B cell (primary cell): ENCODE results near the gene SNX10. TPM values are rescaled to one million over a fixed set of nuclear protein-coding genes. Genes with fewer than 3 reads are reported as not detected.

Source experiments
- ATAC-seq: fragments of 200-7000 bp; cut with Tn5 transposase; one replicate; pipeline ENCODE4 v1.10.0; 2021; ENCODE audit warnings: low read depth, mild to moderate bottlenecking, moderate number of reproducible peaks, moderate library complexity
- CTCF ChIA-PET: fragments of 350-600 bp; sonication (Branson Sonifier 250); formaldehyde crosslinking; loops from one replicate; lab custom pipeline; 2021; ENCODE audit warnings: antibody characterized with exemption, inconsistent platforms; lab: Charles Lee
- POLR2A ChIA-PET: fragments of 350-600 bp; sonication (Branson Sonifier 250); formaldehyde crosslinking; loops from one replicate; lab custom pipeline; 2021; ENCODE audit warnings: antibody characterized with exemption; lab: Charles Lee
- DNase-seq: peaks from one replicate; pipeline ENCODE4 v3.0.0; 2013
- H2AFZ ChIP-seq: 2 replicates; pipeline ENCODE4 v1.6.1; 2012; ENCODE audit warnings: mild to moderate bottlenecking, low read depth, low read length; ENCODE audit not compliant: insufficient read depth, poor library complexity, severe bottlenecking
- H3K27ac ChIP-seq, 2 donors: 1 replicate in 1 of 2; 2 replicates in 1 of 2; pipeline ENCODE4 v1.5.1; 2012 to 2013; ENCODE audit warnings: low read length in 2 of 2, mild to moderate bottlenecking in 2 of 2, moderate library complexity in 1 of 2
- H3K27me3 ChIP-seq, 4 experiments: fragments of 200-600 bp in 1 of 4; sonication (generic) in 1 of 4; replicated peaks in 1 of 4; 1 replicate in 2 of 4; 2 replicates in 2 of 4; pipeline versions ENCODE4 v1.6.1 to v1.7.0; 2013 to 2016; ENCODE audit warnings: low read length in 3 of 4, mild to moderate bottlenecking in 2 of 4, mixed read lengths in 1 of 4, moderate library complexity in 1 of 4; ENCODE audit not compliant: insufficient read depth in 4 of 4, control insufficient read depth in 3 of 4; ENCODE audit errors: control extremely low read depth in 1 of 4
- H3K36me3 ChIP-seq, 2 experiments: replicated peaks in 1 of 2; 1 replicate in 1 of 2; 2 replicates in 1 of 2; pipeline versions ENCODE4 v1.6.1 to v1.7.1; 2013; ENCODE audit warnings: low read length in 1 of 2; ENCODE audit not compliant: insufficient read depth in 2 of 2, control insufficient read depth in 1 of 2; ENCODE audit errors: control extremely low read depth in 1 of 2, extremely low read depth in 1 of 2
- H3K4me1 ChIP-seq, 2 donors: fragments of 200-600 bp in 1 of 2; sonication (generic) in 1 of 2; 1 replicate in 1 of 2; 2 replicates in 1 of 2; pipeline versions ENCODE4 v1.5.1 to v1.6.1; 2013 to 2017; ENCODE audit warnings: low read length in 2 of 2; ENCODE audit not compliant: control insufficient read depth in 2 of 2, insufficient read depth in 2 of 2
- H3K4me2 ChIP-seq: replicated peaks from 2 replicates; pipeline ENCODE3; 2012; ENCODE audit warnings: mild to moderate bottlenecking, low read depth, low read length; ENCODE audit not compliant: poor library complexity, severe bottlenecking
- H3K4me3 ChIP-seq, 5 experiments: fragments of 200-600 bp in 1 of 5; sonication (generic) in 1 of 5; 1 replicate in 3 of 5; 2 replicates in 2 of 5; pipeline versions ENCODE4 v1.5.1 to v1.7.0; 2011 to 2016; ENCODE audit warnings: low read length in 4 of 5, mild to moderate bottlenecking in 4 of 5, low read depth in 2 of 5, control low read depth in 1 of 5, moderate library complexity in 1 of 5; ENCODE audit not compliant: insufficient read depth in 1 of 5; ENCODE audit errors: control extremely low read depth in 1 of 5, extremely low read depth in 1 of 5
- H3K79me2 ChIP-seq: fragments of 200-600 bp; sonication (generic); one replicate; pipeline ENCODE4 v1.6.0; 2016; ENCODE audit warnings: low read length; ENCODE audit not compliant: control insufficient read depth, insufficient read depth
- H3K9ac ChIP-seq: fragments of 200-600 bp; sonication (generic); 2 replicates; pipeline ENCODE4 v1.6.1; 2017; ENCODE audit warnings: mild to moderate bottlenecking, low read length, moderate library complexity
- H3K9me3 ChIP-seq, 3 donors: one replicate each; pipeline versions ENCODE4 v1.6.1 to v1.7.1; 2013; ENCODE audit warnings: low read length in 2 of 3; ENCODE audit not compliant: control insufficient read depth in 2 of 3, insufficient read depth in 1 of 3; ENCODE audit errors: control extremely low read depth in 1 of 3
- H4K20me1 ChIP-seq: 2 replicates; pipeline ENCODE4 v1.6.0; 2012; ENCODE audit warnings: mild to moderate bottlenecking, low read length; ENCODE audit not compliant: insufficient read depth, control insufficient read depth, poor library complexity, severe bottlenecking
- H3K27ac Mint-ChIP-seq: one replicate; pipeline ENCODE4 v1.8.0; 2021; ENCODE audit warnings: mixed read lengths
- H3K27me3 Mint-ChIP-seq: one replicate; pipeline ENCODE4 v1.8.0; 2021; ENCODE audit warnings: mixed read lengths
- H3K4me1 Mint-ChIP-seq: one replicate; pipeline ENCODE4 v1.8.0; 2021; ENCODE audit warnings: mixed read lengths
- H3K4me3 Mint-ChIP-seq: one replicate; pipeline ENCODE4 v1.8.0; 2021; ENCODE audit warnings: mixed read lengths
- H3K9me3 Mint-ChIP-seq: one replicate; pipeline ENCODE4 v1.8.0; 2022; ENCODE audit warnings: mixed read lengths; ENCODE audit not compliant: insufficient read depth
- CTCF ChIP-seq: fragments of 200-600 bp; IDR thresholded peaks from one replicate; pipeline ENCODE4 v1.8.0; 2022; ENCODE audit warnings: antibody characterized with exemption, mild to moderate bottlenecking
- EZH2 ChIP-seq: IDR thresholded peaks from 2 replicates; pipeline ENCODE4 v1.6.1; 2012; ENCODE audit warnings: borderline replicate concordance, low read depth, mild to moderate bottlenecking, moderate library complexity, low read length; ENCODE audit not compliant: insufficient read depth, poor library complexity, severe bottlenecking
- WGBS: methylation state at CpG from one replicate; pipeline ENCODE4 v1.1.5; 2013; ENCODE audit warnings: missing lambda C conversion rate; ENCODE audit not compliant: insufficient coverage; 5-methylcytosine and 5-hydroxymethylcytosine counted together
- intact Hi-C: fragments of 100-400 bp; cut with micrococcal nuclease; formaldehyde crosslinking; loops from one replicate; pipeline ENCODE4 v1.10.0; 2022
- polyA plus RNA-seq: library from polyadenylated mRNA; depleted of rRNA; stranded (reverse); fragments of >200 nt; gene quantifications from 2 replicates; pipeline ENCODE4 v1.2.3, GENCODE V29; 2012
- total RNA-seq, 2 donors: library from RNA; stranded (reverse); fragments of 120-200 nt in 1 of 2; gene quantifications; 1 replicate in 1 of 2; 2 replicates in 1 of 2; pipeline versions ENCODE4 v1.2.3 to v1.2.4, GENCODE V29; 2013 to 2022

The SNX10 gene
- total and polyA plus RNA-seq, 2 donors (not counting 1 experiment from before 2014, with no cell fraction given) = 26.5 to 29.2 TPM

GRCh38 chr7:26346611-26347203, 55.0 kb downstream of the SNX10 start:
- Histone ChIP-seq H3K4me3 (no peak overlapping the region), H3K79me2 (peaks cover 79% of the 10 kb centered on the region), H3K27me3 (no peaks in the 10 kb centered on the region), H3K9ac (no peak overlapping the region), H4K20me1 (peaks cover 33% of the 10 kb centered on the region), H2AFZ (no peak overlapping the region), H3K4me1 (peaks cover under 1 to 3% of the 10 kb centered on the region in 2 donors), H3K27ac (no peak overlapping the region), H3K4me2 (no peak overlapping the region), H3K9me3 (no peaks in the 10 kb centered on the region), H3K36me3 (peaks cover 3 to 69% of the 10 kb centered on the region in 2 experiments)
- POLR2A ChIA-PET = interaction anchor here (0.5 kb wide), 1 partner anchor 117 kb away, joined by 3 read pairs; no protein-coding TSS in a partner anchor
- Mint-ChIP-seq H3K27me3 (no peaks in the 10 kb centered on the region), H3K9me3 (no peaks in the 10 kb centered on the region), H3K4me1 (peaks cover 39% of the 10 kb centered on the region), H3K4me3 (no peak overlapping the region), H3K27ac (no peak overlapping the region)
- WGBS = 83% methylated on average over 7 of the region's 7 CpGs
- DNase-seq = no peak
- intact Hi-C loops = no loop called here
- no peak for TF ChIP-seq CTCF
- no peak for TF ChIP-seq EZH2
- ATAC-seq = no peak
- CTCF ChIA-PET = interaction anchor here (1.2 kb wide), 1 partner anchor 26 kb away, joined by 3 read pairs; no protein-coding TSS in a partner anchor

- intact Hi-C loops = no loop called here
Observed at GRCh38 chr7:26348234-26348851, 56.7 kb downstream of the SNX10 start.

More at GRCh38 chr7:26348234-26348851, 56.7 kb downstream of the SNX10 start:
- H3K4me1 ChIP-seq = peaks cover 0 to 3% of the 10 kb centered on the region in 2 donors
- POLR2A ChIA-PET = interaction anchor here (0.6 kb wide), 1 partner anchor 73 kb away, joined by 8 read pairs; no protein-coding TSS in a partner anchor
- H3K27ac ChIP-seq = no peak overlapping the region
- H3K4me3 ChIP-seq = no peak overlapping the region
- peaks cover 74% of the 10 kb centered on the region for H3K79me2 ChIP-seq
- H3K9me3 ChIP-seq = no peaks in the 10 kb centered on the region
- peaks cover 28% of the 10 kb centered on the region for H4K20me1 ChIP-seq
- Mint-ChIP-seq H3K27me3 (no peaks in the 10 kb centered on the region), H3K4me3 (no peak overlapping the region), H3K4me1 (peaks cover 37% of the 10 kb centered on the region), H3K27ac (peak overlapping the region; percentile 32), H3K9me3 (no peaks in the 10 kb centered on the region)
- 91% methylated on average over 9 of the region's 10 CpGs for WGBS
- no peak for DNase-seq
- no peak overlapping the region for H3K9ac ChIP-seq
- TF ChIP-seq CTCF (no peak), EZH2 (no peak)
- H3K4me2 ChIP-seq = no peak overlapping the region
- no peak for ATAC-seq
- peaks cover 3 to 74% of the 10 kb centered on the region in 2 experiments for H3K36me3 ChIP-seq
- no peaks in the 10 kb centered on the region for H3K27me3 ChIP-seq
- H2AFZ ChIP-seq = no peak overlapping the region
- CTCF ChIA-PET = interaction anchor here (0.5 to 3.2 kb wide), 9 partner anchors 9 to 258 kb away, joined by 3 to 14 read pairs (median 3); no protein-coding TSS in a partner anchor
